Astrocyte of the spinal cord (primary cell): ENCODE results near the gene PTX3.

Experiments
- DNase-seq: peaks from one replicate; pipeline ENCODE4 v3.0.0; 2011; ENCODE audit warnings: low read depth, low spot score
- H3K4me3 ChIP-seq: 2 replicates; pipeline ENCODE4 v1.5.1; 2011; ENCODE audit warnings: low read depth, mild to moderate bottlenecking, low read length, moderate library complexity
- in situ Hi-C: cut with HindIII; loops from 2 replicates; pipeline ENCODE4 v1.10.0; 2017; ENCODE audit warnings: low sequenced_read_pairs
- TF ChIP-seq, protein P1 (sequence below): IDR thresholded peaks from 2 replicates; pipeline ENCODE4 v1.5.1; 2012; ENCODE audit warnings: low read depth, mild to moderate bottlenecking, low read length, inconsistent platforms

The PTX3 gene

DNA sequence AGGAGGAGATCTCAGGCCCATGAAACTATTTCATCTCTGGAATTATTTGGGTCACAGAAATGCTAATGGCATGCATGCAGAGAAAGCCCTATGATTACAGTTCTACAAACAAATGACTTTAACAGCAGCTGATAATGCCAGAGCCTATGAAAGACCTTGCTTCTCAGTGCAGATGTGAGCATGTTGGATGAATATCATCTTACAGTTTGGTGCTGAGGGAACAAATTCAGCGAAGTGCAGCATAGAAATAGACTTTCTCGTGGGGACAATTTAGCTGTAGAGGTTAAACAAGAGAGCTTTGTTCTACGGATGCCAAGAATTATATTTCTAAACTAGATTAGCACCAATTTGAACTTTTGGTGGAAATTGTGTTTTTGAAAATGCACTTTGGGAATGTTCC is 27.7 kb downstream of the PTX3 start:
- in situ Hi-C loops, result no loop called here
- H3K4me3 ChIP-seq, result no peak overlapping the region
- TF ChIP-seq, protein P1, sequence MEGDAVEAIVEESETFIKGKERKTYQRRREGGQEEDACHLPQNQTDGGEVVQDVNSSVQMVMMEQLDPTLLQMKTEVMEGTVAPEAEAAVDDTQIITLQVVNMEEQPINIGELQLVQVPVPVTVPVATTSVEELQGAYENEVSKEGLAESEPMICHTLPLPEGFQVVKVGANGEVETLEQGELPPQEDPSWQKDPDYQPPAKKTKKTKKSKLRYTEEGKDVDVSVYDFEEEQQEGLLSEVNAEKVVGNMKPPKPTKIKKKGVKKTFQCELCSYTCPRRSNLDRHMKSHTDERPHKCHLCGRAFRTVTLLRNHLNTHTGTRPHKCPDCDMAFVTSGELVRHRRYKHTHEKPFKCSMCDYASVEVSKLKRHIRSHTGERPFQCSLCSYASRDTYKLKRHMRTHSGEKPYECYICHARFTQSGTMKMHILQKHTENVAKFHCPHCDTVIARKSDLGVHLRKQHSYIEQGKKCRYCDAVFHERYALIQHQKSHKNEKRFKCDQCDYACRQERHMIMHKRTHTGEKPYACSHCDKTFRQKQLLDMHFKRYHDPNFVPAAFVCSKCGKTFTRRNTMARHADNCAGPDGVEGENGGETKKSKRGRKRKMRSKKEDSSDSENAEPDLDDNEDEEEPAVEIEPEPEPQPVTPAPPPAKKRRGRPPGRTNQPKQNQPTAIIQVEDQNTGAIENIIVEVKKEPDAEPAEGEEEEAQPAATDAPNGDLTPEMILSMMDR, result no peak
- DNase-seq, result no peak

DNA sequence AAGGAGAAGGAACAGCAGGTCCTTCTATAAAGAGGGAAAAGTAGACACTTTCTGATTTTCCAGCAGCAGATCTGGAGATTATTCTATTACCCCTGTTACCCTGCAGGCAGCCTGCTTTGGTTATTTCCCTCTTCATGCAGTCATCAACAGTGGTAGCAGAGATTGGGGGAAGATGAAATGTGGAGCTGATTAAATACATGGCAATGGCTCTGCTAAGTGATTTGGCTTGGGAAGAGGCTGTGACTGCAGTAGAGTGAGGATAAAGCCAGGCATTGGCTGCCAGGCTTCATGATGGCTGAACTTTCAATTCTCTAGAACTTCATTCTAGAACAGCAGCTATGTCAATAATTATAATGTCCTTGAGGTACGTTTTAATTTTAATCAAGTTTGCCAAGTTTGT is 29.1 kb downstream of the PTX3 start:
- in situ Hi-C loops, result no loop called here
- TF ChIP-seq, protein P1, result no peak
- no peak for DNase-seq
- H3K4me3 ChIP-seq, result no peak overlapping the region

DNA sequence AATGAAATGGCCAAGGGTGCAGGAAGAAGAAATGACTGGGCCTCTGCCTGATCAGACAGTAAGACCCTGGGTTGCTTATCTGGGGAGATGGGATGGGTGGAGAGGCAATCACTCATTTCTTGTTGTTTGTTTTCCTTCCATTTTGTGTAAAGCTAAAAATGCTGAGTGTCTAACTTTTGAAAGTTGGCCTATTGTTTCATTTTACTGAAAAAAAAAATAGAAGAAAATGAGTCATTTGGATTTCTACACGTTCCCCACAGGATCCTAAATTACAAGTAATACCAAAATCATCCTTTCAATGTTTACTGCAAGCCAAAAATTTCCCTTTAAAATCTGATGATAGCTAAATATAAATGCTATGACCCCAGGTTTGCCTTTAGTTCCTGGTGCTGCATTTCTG is 30.6 kb downstream of the PTX3 start:
- DNase-seq, result peak; percentile 41
- no peak overlapping the region for H3K4me3 ChIP-seq
- in situ Hi-C loops, result no loop called here
- TF ChIP-seq, protein P1, result no peak

DNA sequence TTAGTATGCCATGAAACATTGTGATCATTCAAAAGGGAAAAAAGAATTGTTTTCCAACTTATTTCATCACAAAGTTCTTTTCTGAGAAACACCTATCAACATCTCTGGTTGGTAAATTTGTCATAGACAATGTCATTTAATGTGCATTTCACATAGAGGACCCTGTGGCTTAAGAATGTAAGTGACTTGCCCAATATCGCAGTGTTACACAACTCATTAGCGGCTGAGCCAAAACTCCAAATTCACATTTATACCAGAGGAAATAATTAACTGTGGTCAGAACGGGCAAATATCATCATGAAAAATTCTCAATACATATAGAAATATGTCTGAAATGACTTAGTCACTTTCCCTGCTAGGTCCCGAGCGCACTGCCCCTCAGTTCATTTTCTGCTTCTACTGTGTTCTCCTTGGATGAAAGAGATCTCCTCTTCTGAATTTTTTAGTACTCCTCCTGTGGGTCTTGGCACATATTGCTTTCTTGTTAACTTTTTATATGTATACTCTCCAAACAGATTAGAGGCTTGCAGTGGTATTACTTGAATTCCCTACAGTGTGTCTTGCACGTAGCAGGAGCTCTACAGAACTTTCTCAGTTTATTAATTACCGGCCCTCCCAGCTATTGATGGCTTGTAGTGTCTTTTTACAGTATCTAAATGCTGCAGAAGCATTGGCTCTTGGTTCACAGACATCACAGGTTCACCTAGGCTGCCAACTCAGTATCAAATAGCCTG is 33.1 kb downstream of the PTX3 start:
- TF ChIP-seq, protein P1, result no peak
- in situ Hi-C loops, result no loop called here
- no peak for DNase-seq
- no peak overlapping the region for H3K4me3 ChIP-seq

DNA sequence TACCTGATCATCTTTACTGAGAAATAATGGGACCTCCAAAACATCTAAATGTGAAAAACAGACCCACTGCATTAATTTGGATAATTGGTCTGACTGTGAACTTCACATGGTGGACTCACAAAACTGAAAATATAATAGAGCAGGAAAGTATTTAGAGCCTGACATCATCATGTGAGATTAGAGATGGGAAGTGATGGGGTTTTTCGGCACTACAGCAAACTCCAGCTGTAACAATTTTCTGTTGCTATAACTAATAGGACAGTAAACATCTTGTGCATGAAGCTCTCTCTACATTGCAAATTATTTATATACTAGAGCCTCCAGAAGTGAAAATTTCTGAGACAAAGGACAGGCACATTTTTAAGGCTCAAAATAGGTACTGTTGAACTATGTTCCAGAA is 34.4 kb downstream of the PTX3 start:
- DNase-seq, result no peak
- in situ Hi-C loops, result no loop called here
- H3K4me3 ChIP-seq, result no peak overlapping the region
- TF ChIP-seq, protein P1, result no peak

DNA sequence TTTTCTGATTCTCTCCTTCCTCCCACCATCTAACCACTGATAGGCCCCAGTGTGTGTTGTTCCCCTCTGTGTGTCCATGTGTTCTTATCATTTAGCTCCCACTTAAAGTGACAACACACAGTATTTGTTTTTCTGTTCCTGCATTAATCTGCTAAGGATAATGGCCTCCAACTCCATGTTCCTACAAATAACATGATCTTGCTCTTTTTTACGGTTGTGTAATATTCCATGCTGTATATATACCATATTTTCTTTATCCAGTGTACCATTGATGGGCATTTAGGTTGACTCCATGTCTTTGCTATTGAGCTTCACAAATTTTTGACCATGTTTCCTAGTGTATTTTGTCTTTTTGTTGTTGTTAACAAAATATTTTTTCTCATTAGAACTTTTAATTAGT is 36.0 kb downstream of the PTX3 start:
- no peak for DNase-seq
- no peak overlapping the region for H3K4me3 ChIP-seq
- TF ChIP-seq, protein P1, result no peak
- in situ Hi-C loops, result no loop called here
